ENCODE results near the gene TGFBR3L. TPM values are rescaled to one million over a fixed set of nuclear protein-coding genes. Genes with fewer than 3 reads are reported as not detected.

Gene TGFBR3L
- total RNA-seq, 3 donors from 2014 or later (not counting 1 experiment from before 2014, with no cell fraction given), result 3.5 to 4.6 (median 4.4) TPM

DNA sequence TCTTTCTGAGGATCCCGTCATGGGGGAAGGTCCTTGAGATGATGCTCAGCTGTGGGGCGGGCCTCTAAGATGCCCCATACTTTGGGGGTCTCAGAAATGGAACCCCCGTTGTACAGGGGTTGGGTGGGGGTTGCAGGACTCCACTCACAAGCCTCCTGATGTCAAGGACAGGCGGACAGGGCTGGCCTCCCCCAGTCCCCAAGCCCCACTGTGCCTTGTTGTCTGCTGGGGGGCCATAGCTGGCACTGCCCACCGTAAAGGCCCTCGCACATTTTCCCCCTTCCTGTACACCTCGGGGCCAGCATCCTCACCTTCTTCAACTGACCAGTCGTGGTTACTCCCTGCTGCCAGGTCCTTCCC lies 8.2 kb downstream of the TGFBR3L start:
- H3K36me3 Mint-ChIP-seq, result no peaks in the 10 kb centered on the region
- Histone ChIP-seq H3K9me3 (ENCODE audit: control insufficient read depth, insufficient read depth, low read length) (no peaks in the 10 kb centered on the region), H3K4me1 (ENCODE audit: control insufficient read depth, insufficient read depth, low read length) (peaks cover 49% of the 10 kb centered on the region), H3K36me3 (ENCODE audit: control insufficient read depth, insufficient read depth, low read length) (peaks cover 11% of the 10 kb centered on the region), H3K27ac (ENCODE audit: low read length) (no peak overlapping the region), H3K4me3 (ENCODE audit: low read length) (no peak overlapping the region), H3K27me3 (ENCODE audit: control insufficient read depth, insufficient read depth, low read length) (peaks cover 9% of the 10 kb centered on the region)
- peak overlapping the region in 1 of 2 donors; percentile 62 for H3K27ac Mint-ChIP-seq
- H3K27me3 Mint-ChIP-seq (ENCODE audit: low read depth in 2 of 2), result peaks cover 0 to 9% of the 10 kb centered on the region in 2 donors
- no peaks in the 10 kb centered on the region for H3K9me3 Mint-ChIP-seq
- intact Hi-C loops (cut with micrococcal nuclease), result no loop called here
- DNase-seq, result no peak
- WGBS (ENCODE audit: insufficient coverage), result 91% methylated on average over 8 of the region's 8 CpGs
- peaks cover 16 to 40% of the 10 kb centered on the region in 2 donors for H3K4me1 Mint-ChIP-seq
- ATAC-seq, result no peak
- TF ChIP-seq, protein P1, sequence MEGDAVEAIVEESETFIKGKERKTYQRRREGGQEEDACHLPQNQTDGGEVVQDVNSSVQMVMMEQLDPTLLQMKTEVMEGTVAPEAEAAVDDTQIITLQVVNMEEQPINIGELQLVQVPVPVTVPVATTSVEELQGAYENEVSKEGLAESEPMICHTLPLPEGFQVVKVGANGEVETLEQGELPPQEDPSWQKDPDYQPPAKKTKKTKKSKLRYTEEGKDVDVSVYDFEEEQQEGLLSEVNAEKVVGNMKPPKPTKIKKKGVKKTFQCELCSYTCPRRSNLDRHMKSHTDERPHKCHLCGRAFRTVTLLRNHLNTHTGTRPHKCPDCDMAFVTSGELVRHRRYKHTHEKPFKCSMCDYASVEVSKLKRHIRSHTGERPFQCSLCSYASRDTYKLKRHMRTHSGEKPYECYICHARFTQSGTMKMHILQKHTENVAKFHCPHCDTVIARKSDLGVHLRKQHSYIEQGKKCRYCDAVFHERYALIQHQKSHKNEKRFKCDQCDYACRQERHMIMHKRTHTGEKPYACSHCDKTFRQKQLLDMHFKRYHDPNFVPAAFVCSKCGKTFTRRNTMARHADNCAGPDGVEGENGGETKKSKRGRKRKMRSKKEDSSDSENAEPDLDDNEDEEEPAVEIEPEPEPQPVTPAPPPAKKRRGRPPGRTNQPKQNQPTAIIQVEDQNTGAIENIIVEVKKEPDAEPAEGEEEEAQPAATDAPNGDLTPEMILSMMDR (IDR thresholded peaks at IDR 0.05), result no peak
- H3K4me3 Mint-ChIP-seq, result peak overlapping the region; percentile 49

DNA sequence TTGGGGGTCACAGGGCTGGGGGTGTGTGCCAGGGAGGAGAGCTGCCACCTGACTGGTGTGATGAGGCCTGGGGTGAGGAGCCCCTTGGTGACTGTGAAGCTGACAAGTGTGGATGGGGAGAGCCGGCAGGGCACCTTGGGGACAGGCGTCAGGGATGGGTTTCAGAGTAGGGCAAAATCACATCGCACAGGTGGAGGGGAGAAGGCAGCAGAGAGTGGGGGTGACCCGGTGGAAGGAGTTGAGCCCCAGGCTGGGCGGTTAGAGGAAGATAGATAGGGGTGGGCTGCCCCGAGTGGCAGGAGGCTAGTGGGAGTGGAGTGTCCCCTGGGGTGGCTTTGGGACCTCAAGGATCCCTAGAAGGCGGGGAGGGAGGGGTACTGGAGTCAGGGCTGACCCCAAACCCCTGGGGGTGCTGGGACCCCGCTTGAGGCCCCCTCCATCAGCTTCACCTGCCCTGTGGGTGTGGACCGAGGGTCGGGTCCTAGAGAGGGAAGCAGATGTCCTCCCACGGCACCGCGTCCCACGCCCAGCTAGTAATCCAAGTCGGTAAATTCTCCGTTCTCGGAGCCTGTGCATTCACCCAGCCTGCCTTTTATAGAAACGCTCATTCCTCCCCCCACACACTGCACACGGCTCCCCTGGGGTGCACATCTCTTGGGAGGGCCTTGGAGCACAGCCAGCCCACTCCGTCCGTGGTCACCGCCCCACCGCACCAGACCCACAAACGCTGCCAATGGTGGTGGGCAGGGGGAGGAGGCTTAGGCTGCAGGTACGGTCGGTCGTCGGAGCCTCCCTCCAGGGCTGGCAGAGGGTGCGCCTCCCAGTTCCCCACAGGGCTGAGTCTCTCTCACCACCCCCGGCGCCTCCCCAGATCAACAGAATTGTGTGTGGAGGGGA lies 8.9 kb downstream of the TGFBR3L start:
- no peak for DNase-seq
- Mint-ChIP-seq H3K27me3 (ENCODE audit: low read depth in 2 of 2) (peaks cover 0 to 7% of the 10 kb centered on the region in 2 donors), H3K9me3 (no peaks in the 10 kb centered on the region), H3K36me3 (no peaks in the 10 kb centered on the region), H3K4me3 (peak overlapping the region; percentile 49), H3K27ac (peak overlapping the region in 1 of 2 donors; percentile 62), H3K4me1 (peaks cover 16 to 36% of the 10 kb centered on the region in 2 donors)
- ATAC-seq, result no peak
- H3K27ac ChIP-seq (ENCODE audit: low read length), result no peak overlapping the region
- intact Hi-C loops (cut with micrococcal nuclease), result no loop called here
- H3K36me3 ChIP-seq (ENCODE audit: control insufficient read depth, insufficient read depth, low read length), result peaks cover 11% of the 10 kb centered on the region
- H3K9me3 ChIP-seq (ENCODE audit: control insufficient read depth, insufficient read depth, low read length), result no peaks in the 10 kb centered on the region
- peaks cover 7% of the 10 kb centered on the region for H3K27me3 ChIP-seq (ENCODE audit: control insufficient read depth, insufficient read depth, low read length)
- 69% methylated on average over 29 of the region's 31 CpGs for WGBS (ENCODE audit: insufficient coverage)
- H3K4me3 ChIP-seq (ENCODE audit: low read length), result no peak overlapping the region
- H3K4me1 ChIP-seq (ENCODE audit: control insufficient read depth, insufficient read depth, low read length), result peaks cover 41% of the 10 kb centered on the region
- TF ChIP-seq, protein P1 (IDR thresholded peaks at IDR 0.05), result no peak

- TF ChIP-seq, protein P1 (IDR thresholded peaks at IDR 0.05), result no peak
- ATAC-seq, result no peak
- Mint-ChIP-seq H3K4me1 (peaks cover 16 to 41% of the 10 kb centered on the region in 2 donors), H3K4me3 (peak overlapping the region; percentile 55), H3K27me3 (ENCODE audit: low read depth in 2 of 2) (peaks cover 0 to 7% of the 10 kb centered on the region in 2 donors), H3K36me3 (no peaks in the 10 kb centered on the region), H3K27ac (peak overlapping the region in 1 of 2 donors; percentile 47), H3K9me3 (no peaks in the 10 kb centered on the region)
- Histone ChIP-seq H3K4me1 (ENCODE audit: control insufficient read depth, insufficient read depth, low read length) (peaks cover 37% of the 10 kb centered on the region), H3K27me3 (ENCODE audit: control insufficient read depth, insufficient read depth, low read length) (no peaks in the 10 kb centered on the region), H3K36me3 (ENCODE audit: control insufficient read depth, insufficient read depth, low read length) (peaks cover 11% of the 10 kb centered on the region), H3K4me3 (ENCODE audit: low read length) (no peak overlapping the region), H3K9me3 (ENCODE audit: control insufficient read depth, insufficient read depth, low read length) (no peaks in the 10 kb centered on the region), H3K27ac (ENCODE audit: low read length) (no peak overlapping the region)
- DNase-seq, result no peak
- intact Hi-C loops (cut with micrococcal nuclease), result no loop called here
- WGBS (ENCODE audit: insufficient coverage), result 93% methylated on average over 12 of the region's 12 CpGs
These were observed 9.6 kb downstream of the TGFBR3L start for GRCh38 chr19:7924241-7924640.
